ENCODE measurements around the gene WNT3.
"Not testable (repeated sequence)": the region's sequence is repeated elsewhere in the genome, so short reads cannot be mapped to it uniquely, and the experiment has no call there.

WNT3 gene

DNA sequence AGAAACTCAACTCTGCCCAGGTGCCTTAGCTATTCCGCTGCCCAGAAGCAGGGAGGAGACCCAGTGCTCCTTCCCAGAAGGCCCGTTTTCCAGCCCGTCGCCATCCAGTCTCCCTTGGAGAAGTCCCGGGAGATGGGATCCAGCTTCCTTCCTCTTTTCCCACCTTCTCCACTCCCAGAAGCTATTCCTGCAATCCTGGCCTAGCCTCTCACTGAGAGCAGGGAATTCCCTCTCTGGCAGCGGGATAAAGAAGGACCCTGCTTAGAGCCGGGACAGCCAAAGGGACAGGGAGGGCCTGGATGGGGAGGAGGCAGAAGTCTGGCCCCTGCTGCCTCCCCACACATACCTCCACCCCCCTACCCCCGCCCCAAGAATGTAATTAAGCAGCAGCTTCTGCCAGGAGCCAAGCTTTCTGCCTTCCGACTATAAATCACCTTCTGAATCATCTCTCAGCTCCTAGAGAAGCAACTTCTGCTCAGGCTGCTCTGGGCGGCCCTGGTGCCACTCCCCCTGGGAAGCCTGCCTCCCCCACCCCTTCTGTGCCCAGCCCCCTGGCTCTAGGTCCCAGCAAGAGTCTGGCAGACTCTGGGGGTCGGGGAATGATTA lies 6.4 kb downstream of the WNT3 start:
- H3K4me1 Mint-ChIP-seq (ENCODE audit: low read depth): no peaks in the 10 kb centered on the region
- H3K9me3 Mint-ChIP-seq: no peaks in the 10 kb centered on the region
- no peak overlapping the region for H3K27ac Mint-ChIP-seq
- H3K36me3 Mint-ChIP-seq (ENCODE audit: low read depth): no peaks in the 10 kb centered on the region
- no peak overlapping the region for H3K4me3 Mint-ChIP-seq
- H3K27me3 Mint-ChIP-seq: peaks cover 48% of the 10 kb centered on the region

DNA sequence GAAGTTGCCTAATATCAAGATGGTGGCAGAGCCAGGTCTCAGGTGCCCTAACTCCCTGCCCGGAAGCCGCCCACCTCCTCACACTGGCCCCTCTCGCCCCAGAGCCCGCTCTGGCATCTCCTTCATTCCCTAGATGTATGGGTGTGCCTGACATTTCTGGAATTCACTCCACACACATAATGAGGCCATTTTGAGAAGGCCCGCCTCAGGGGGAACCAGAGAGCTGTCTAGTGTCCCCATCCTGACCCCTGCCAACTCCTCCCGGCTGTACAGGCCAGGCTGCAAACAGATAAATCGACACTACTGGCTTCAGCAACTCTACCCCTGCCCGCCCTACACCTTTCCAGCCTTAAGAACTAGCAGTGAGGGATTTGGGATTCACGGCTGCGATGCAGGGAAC lies 7.7 kb downstream of the WNT3 start:
- no peaks in the 10 kb centered on the region for H3K9me3 Mint-ChIP-seq
- no peaks in the 10 kb centered on the region for H3K36me3 Mint-ChIP-seq (ENCODE audit: low read depth)
- H3K4me1 Mint-ChIP-seq (ENCODE audit: low read depth): no peaks in the 10 kb centered on the region
- H3K27me3 Mint-ChIP-seq: peaks cover 35% of the 10 kb centered on the region
- no peak overlapping the region for H3K27ac Mint-ChIP-seq
- H3K4me3 Mint-ChIP-seq: no peak overlapping the region

DNA sequence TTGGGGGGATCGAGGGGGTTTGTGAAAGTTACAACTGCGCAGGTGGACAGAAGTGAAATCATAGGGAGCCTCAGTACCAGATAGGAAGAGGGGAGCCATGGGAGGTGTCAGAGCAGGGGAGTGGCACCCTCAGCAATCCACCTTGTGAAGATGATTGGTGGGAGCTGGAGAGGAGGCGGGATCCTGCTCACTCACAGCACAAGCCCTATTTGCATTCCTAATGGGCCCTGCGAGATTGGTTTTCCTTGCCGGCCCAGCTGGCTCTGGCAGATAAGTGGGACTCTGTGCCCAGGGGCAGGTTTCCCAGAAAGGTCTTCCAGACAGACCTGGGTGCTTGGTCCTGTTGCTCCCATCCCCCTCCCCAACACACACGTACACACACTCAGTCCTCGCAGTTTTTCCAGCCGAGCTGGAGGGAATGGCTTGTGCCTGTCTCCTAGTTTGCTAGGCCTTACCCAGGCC lies 9.4 kb downstream of the WNT3 start:
- no peak overlapping the region for H3K27ac Mint-ChIP-seq
- H3K27me3 Mint-ChIP-seq: peaks cover 28% of the 10 kb centered on the region
- H3K4me1 Mint-ChIP-seq (ENCODE audit: low read depth): no peaks in the 10 kb centered on the region
- H3K36me3 Mint-ChIP-seq (ENCODE audit: low read depth): no peaks in the 10 kb centered on the region
- no peaks in the 10 kb centered on the region for H3K9me3 Mint-ChIP-seq
- no peak overlapping the region for H3K4me3 Mint-ChIP-seq

DNA sequence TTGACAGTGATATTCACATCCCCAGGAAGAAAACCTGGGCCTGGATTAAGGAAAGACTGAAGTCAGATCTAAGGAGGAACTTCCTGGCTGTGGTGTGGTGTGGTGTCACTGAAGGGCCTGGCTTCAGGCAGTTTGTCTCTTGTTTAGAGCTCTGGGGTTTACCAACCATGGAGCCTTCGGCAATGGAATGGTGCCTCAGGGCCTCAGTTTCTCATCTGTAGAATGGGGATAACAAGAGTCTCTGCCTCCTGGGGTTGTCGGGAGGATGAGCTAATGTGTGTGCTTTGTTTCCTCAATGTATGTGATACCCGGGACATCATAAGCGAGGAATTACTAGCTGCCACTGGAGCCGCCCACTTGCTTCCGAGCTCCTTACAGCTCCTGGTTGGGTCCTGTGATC lies 12.7 kb downstream of the WNT3 start:
- Mint-ChIP-seq H3K27ac (no peak overlapping the region), H3K36me3 (ENCODE audit: low read depth) (no peaks in the 10 kb centered on the region), H3K27me3 (peaks cover 6% of the 10 kb centered on the region), H3K4me1 (ENCODE audit: low read depth) (no peaks in the 10 kb centered on the region), H3K4me3 (no peak overlapping the region), H3K9me3 (no peaks in the 10 kb centered on the region)

DNA sequence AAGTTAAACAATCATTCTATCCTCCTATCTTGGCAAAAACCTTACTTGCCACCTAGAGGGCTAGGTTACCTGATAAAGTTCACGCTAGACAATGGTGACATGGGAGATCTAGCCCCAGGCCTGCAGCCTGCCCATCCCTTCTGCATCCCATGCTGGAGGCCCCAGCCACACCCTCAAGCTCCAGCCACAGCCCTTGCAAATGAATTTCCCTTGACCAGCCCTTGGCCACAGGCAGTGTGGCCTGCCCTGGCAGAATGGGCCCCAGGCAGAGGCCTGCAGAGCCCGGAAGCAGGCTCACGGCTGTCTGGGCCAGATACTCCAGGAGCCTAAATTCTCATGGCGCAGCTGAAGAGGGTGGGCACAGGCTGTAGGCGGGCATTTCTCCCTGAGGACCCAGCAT lies 14.9 kb downstream of the WNT3 start:
- Mint-ChIP-seq H3K4me3 (no peak overlapping the region), H3K4me1 (ENCODE audit: low read depth) (no peaks in the 10 kb centered on the region), H3K9me3 (no peaks in the 10 kb centered on the region), H3K27me3 (peaks cover 11% of the 10 kb centered on the region), H3K27ac (no peak overlapping the region), H3K36me3 (ENCODE audit: low read depth) (no peaks in the 10 kb centered on the region)

DNA sequence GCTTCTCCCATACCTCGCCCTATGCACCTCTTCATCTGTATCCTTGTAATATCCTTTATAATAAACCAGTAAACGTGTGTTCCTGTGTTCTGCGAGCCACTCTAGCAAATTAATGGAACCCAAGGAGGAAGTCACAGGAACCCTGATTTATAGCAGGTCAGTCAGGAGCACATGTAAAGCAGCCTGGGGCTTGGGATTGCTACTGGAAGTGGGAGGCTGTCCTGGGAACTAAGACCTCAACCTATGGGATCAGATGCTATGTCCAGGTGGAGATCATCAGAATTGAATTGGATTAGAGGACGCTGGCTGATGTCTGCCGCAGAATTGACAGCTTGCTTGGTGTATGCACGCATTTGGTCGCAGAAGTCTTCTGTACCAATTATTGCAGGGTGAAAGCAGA lies 15.7 kb downstream of the WNT3 start:
- no peak overlapping the region for H3K4me3 Mint-ChIP-seq
- H3K36me3 Mint-ChIP-seq (ENCODE audit: low read depth): no peaks in the 10 kb centered on the region
- H3K9me3 Mint-ChIP-seq: no peaks in the 10 kb centered on the region
- peaks cover 11% of the 10 kb centered on the region for H3K27me3 Mint-ChIP-seq
- H3K27ac Mint-ChIP-seq: no peak overlapping the region
- H3K4me1 Mint-ChIP-seq (ENCODE audit: low read depth): no peaks in the 10 kb centered on the region

DNA sequence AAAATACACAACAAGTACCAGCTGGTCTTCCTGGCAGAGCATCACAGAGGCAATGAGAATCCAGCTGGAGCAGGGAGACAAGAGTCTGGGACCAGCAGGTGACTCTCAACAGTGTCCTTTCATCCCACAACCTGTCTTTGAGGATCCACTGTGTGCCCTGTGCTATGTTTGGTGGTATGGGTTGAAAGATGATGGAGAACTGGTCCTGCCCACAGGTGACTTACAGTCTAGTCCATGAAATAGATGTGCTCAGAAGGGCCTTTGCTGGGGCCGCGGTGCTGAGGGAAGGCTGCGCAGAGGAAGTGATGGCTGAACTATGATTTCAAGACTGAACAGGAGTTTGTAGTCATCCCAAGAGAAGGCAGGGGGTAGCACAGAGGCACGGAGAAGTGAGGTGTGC lies 17.9 kb downstream of the WNT3 start:
- no peaks in the 10 kb centered on the region for H3K4me1 Mint-ChIP-seq (ENCODE audit: low read depth)
- peaks cover 14% of the 10 kb centered on the region for H3K27me3 Mint-ChIP-seq
- no peaks in the 10 kb centered on the region for H3K9me3 Mint-ChIP-seq
- no peaks in the 10 kb centered on the region for H3K36me3 Mint-ChIP-seq (ENCODE audit: low read depth)
- H3K4me3 Mint-ChIP-seq: no peak overlapping the region
- no peak overlapping the region for H3K27ac Mint-ChIP-seq

DNA sequence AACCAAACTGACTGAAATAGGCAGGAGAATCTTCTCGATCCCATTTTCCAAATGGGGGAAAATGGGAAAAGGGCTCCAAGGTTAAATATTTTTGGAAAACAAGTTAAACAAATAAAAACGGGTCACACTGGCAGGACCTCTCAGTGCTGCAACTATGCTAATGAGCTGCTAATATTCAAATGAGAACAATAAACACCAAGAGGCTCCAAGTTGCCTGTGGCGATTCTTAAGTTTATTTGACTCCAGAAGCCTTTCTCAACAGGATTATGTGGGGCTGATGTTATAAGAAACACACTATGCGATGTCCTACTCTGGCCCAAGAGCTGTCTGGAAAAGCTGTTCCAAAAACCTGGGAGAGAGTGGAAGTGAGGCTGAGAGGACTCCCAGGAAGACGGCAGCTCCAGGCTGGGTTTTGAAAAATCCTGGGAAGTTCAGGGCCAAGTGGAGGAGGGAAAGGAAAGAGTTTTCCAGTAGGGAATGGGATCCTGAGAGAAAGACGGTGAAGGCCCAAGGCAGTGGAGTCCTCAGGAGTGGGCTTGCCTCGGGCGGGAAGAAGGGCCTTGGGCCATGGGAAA lies 21.4 kb downstream of the WNT3 start:
- no peak overlapping the region for H3K27ac Mint-ChIP-seq
- peaks cover 16% of the 10 kb centered on the region for H3K27me3 Mint-ChIP-seq
- H3K36me3 Mint-ChIP-seq (ENCODE audit: low read depth): no peaks in the 10 kb centered on the region
- H3K4me3 Mint-ChIP-seq: no peak overlapping the region
- no peaks in the 10 kb centered on the region for H3K9me3 Mint-ChIP-seq
- no peaks in the 10 kb centered on the region for H3K4me1 Mint-ChIP-seq (ENCODE audit: low read depth)

DNA sequence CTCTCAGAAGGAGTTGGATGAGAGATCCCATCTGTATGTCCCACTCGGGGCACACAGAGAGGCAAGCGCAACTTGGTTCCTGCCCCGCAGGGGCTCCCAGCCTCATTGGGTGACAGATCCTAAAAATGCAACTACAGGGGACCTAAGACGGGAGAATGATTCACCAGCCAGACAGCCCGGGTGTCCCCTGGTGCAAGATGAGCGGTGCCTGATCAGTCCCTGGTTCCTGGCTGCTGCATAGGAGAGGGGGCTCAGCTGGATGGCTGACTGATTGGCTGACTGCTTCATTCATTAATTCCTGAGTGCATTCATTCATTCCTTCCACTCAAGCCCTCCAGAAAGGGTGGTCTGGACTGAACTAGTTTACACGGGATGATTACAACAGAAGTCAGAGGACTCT lies 22.0 kb downstream of the WNT3 start:
- no peaks in the 10 kb centered on the region for H3K9me3 Mint-ChIP-seq
- peaks cover 17% of the 10 kb centered on the region for H3K27me3 Mint-ChIP-seq
- H3K4me3 Mint-ChIP-seq: no peak overlapping the region
- no peaks in the 10 kb centered on the region for H3K4me1 Mint-ChIP-seq (ENCODE audit: low read depth)
- H3K36me3 Mint-ChIP-seq (ENCODE audit: low read depth): no peaks in the 10 kb centered on the region
- H3K27ac Mint-ChIP-seq: no peak overlapping the region

DNA sequence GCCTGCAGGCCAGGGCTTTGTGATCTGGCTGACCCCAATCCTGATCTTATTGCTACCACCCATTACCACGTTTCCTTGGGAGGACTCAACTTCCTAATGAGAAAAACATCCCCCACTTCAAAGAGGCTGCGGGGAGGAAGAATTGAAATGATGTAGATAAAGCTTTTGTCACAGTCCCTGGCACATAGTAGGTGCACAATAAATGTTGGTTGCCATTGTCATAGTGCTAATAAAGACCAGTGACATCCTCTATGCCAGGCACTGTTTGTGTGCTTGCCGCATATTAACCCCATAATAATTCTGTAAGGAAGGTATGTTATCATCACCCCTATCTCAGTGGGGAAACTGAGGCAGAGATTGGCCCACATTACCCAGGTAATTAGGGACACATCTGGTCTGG lies 22.4 kb downstream of the WNT3 start:
- Mint-ChIP-seq H3K4me1 (ENCODE audit: low read depth) (no peaks in the 10 kb centered on the region), H3K27me3 (peaks cover 20% of the 10 kb centered on the region), H3K36me3 (ENCODE audit: low read depth) (no peaks in the 10 kb centered on the region), H3K9me3 (no peaks in the 10 kb centered on the region), H3K27ac (no peak overlapping the region), H3K4me3 (no peak overlapping the region)

DNA sequence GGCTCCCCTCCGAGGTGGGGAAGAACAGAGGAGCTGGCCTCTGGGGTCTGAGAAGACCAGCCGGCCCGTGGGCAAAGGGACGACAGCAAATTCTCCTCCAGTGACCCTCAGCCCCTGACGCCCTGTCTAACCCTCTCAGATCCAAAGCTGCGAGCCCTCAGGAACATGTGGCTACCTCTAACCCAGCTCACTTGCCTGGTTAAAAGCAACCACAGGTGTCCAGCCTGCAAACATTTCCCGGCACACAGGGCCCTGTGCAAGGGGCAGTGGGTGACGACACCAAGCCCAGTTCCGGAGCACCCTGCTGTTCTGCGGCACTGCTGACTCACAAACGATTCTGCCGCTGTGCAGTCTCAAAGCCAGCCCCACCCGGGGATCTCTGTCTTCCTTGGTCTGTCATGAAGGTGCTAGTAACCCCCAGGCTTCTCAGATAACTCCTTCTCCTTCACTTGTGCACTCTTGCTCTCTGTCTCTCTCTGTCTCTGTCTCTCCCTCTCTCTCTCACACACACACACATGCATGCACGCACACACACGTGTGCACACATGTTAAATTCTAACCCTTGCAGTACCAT lies 23.0 kb downstream of the WNT3 start:
- no peak overlapping the region for H3K27ac Mint-ChIP-seq
- peaks cover 21% of the 10 kb centered on the region for H3K27me3 Mint-ChIP-seq
- no peaks in the 10 kb centered on the region for H3K4me1 Mint-ChIP-seq (ENCODE audit: low read depth)
- no peaks in the 10 kb centered on the region for H3K36me3 Mint-ChIP-seq (ENCODE audit: low read depth)
- no peak overlapping the region for H3K4me3 Mint-ChIP-seq
- H3K9me3 Mint-ChIP-seq: no peaks in the 10 kb centered on the region

DNA sequence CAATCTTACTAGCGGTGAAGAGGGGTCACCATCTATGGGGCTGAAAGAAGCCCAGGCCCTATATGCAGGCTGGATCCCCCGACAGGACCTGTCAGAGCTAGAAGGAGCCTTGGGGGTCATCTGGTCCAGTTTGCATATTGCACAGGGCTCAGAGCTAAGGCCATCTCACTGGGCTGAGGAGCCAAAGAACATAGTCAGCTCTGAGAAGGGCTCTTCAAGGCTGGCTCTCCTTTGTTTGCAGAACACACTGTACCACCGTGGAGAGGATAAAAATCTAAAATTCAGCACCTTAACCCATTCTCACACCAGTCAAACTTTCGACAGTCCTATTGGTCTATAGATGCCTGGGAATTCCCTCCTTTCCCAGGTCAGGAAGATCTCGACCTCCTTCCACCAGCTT lies 24.2 kb downstream of the WNT3 start:
- Mint-ChIP-seq H3K4me1 (ENCODE audit: low read depth) (no peaks in the 10 kb centered on the region), H3K9me3 (no peaks in the 10 kb centered on the region), H3K27ac (no peak overlapping the region), H3K27me3 (peaks cover 20% of the 10 kb centered on the region), H3K4me3 (no peak overlapping the region), H3K36me3 (ENCODE audit: low read depth) (no peaks in the 10 kb centered on the region)

DNA sequence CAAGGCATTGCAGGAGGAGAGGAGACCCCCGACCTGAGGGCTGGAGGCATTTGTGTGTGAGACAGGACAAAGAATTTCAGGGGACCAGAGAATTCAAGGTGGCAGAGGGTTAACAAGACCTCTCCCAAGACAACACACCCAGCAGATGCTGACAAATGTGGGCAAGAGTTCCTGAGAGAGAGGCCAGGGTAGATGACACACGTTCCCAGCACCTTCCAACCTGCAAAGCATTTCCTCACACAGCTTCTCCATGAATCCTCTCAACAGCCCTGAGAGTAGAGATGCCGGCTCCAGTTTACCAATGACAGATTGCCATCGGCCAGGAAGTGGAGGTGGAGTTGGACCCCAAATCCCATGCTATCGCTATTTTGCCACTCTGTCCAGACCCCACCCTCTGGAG lies 25.0 kb downstream of the WNT3 start:
- Mint-ChIP-seq H3K27ac (no peak overlapping the region), H3K4me3 (no peak overlapping the region), H3K27me3 (peaks cover 20% of the 10 kb centered on the region), H3K36me3 (ENCODE audit: low read depth) (no peaks in the 10 kb centered on the region), H3K9me3 (no peaks in the 10 kb centered on the region), H3K4me1 (ENCODE audit: low read depth) (no peaks in the 10 kb centered on the region)

DNA sequence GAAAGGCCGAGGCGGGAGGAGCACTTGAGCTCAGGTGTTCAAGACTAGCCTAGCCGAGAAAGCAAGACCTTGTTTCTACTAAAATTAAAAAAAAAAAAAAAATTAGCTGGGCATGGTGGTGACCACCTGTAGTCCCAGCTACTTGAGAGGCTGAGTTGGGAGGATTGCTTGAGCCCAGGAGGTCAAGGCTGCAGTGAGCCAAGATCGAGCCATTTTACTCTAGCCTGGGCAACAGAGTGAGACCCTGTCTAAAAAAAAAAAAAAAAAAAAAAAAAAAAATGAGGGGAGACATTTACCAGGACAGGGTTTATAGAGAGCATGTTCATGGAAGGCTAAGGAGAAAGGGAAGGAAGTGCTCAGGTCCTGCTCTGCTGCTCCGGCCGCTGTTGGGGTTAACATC lies 25.5 kb downstream of the WNT3 start:
- not testable (repeated sequence) for H3K9me3 Mint-ChIP-seq; H3K27ac Mint-ChIP-seq; H3K36me3 Mint-ChIP-seq (ENCODE audit: low read depth); H3K4me1 Mint-ChIP-seq (ENCODE audit: low read depth); H3K4me3 Mint-ChIP-seq
- H3K27me3 Mint-ChIP-seq: peaks cover 20% of the 10 kb centered on the region

DNA sequence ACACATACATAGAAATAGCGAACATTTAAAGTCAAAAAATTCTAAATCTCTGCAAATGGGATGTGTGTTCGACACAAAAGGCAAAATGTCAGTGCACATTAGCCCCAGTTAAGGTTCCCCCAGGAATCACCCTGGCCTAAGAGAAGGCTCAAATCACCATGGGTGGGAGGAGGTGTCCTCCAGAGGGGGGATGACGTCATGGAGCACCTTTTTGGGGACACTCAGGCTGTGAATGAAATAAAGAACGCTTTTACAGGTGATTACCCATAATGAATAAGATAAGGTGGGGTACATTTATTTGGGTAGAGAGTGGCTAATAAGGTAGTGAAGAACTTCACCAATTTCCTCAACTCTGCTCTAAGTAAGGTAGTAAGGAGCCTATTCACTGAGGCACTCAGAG lies 26.4 kb downstream of the WNT3 start:
- H3K4me3 Mint-ChIP-seq: no peak overlapping the region
- no peaks in the 10 kb centered on the region for H3K4me1 Mint-ChIP-seq (ENCODE audit: low read depth)
- H3K36me3 Mint-ChIP-seq (ENCODE audit: low read depth): no peaks in the 10 kb centered on the region
- H3K27ac Mint-ChIP-seq: no peak overlapping the region
- no peaks in the 10 kb centered on the region for H3K9me3 Mint-ChIP-seq
- peaks cover 20% of the 10 kb centered on the region for H3K27me3 Mint-ChIP-seq

DNA sequence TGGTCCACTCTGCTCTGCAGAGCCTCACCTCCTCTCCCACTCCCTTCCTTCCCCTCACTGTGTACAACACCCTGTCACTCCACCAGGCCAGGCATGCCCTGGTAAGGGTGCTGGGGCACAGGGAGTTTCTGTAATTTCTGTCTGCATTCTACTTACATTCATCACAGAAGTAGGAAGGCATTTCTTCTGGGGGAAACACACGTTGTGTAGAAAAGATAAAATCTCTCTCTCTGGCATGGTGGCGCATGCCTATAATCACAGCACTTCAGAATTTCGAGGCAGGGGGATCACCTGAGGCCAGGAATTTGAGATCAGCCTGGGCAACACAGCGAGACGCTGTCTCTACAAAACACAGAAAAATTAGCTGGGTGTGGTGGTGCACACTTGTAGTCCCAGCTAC lies 27.0 kb downstream of the WNT3 start:
- Mint-ChIP-seq H3K4me3 (no peak overlapping the region), H3K27ac (no peak overlapping the region), H3K9me3 (no peaks in the 10 kb centered on the region), H3K27me3 (peaks cover 20% of the 10 kb centered on the region), H3K4me1 (ENCODE audit: low read depth) (no peaks in the 10 kb centered on the region), H3K36me3 (ENCODE audit: low read depth) (no peaks in the 10 kb centered on the region)
